Peyer's patch (tissue), 4 donors: Measurements from ENCODE around the gene PRMT2.

Source experiments
- POLR2A ChIP-seq, 2 donors: fragments of 450-650 bp; IDR thresholded peaks; one replicate each; pipeline ENCODE4 v1.5.1; 2017; ENCODE audit warnings: antibody characterized with exemption in 2 of 2, mild to moderate bottlenecking in 2 of 2, moderate library complexity in 2 of 2
- TF ChIP-seq, protein P1 (sequence below), 6 experiments: fragments of 450-650 bp in 4 of 6; fragments of 200-600 bp in 2 of 6; sonication (generic) in 1 of 6; IDR thresholded peaks; one replicate each; pipeline ENCODE4 v1.5.1; 2017 to 2019; ENCODE audit warnings: antibody characterized with exemption in 6 of 6, mild to moderate bottlenecking in 3 of 6, moderate library complexity in 1 of 6

DNA sequence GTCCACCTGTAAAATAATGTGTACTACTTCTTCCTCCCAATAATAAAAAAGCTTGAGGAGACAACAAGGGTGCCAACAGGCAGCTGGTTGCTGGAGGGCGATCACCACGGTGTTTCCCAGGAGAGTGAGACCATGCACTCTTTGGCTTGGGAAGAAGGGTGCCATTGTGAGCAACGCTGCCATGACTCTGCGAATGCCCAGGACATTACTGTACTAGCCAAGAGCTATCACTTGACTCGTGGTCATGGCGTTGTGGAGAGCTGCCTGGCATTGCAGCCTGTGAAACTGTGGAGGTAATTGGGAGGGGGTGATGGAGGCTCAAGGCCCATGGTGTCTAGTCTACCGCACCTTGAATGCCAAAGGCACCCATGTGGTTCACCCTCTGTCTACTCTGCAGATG, 14.6 kb upstream of the PRMT2 start:
- TF ChIP-seq, protein P1, sequence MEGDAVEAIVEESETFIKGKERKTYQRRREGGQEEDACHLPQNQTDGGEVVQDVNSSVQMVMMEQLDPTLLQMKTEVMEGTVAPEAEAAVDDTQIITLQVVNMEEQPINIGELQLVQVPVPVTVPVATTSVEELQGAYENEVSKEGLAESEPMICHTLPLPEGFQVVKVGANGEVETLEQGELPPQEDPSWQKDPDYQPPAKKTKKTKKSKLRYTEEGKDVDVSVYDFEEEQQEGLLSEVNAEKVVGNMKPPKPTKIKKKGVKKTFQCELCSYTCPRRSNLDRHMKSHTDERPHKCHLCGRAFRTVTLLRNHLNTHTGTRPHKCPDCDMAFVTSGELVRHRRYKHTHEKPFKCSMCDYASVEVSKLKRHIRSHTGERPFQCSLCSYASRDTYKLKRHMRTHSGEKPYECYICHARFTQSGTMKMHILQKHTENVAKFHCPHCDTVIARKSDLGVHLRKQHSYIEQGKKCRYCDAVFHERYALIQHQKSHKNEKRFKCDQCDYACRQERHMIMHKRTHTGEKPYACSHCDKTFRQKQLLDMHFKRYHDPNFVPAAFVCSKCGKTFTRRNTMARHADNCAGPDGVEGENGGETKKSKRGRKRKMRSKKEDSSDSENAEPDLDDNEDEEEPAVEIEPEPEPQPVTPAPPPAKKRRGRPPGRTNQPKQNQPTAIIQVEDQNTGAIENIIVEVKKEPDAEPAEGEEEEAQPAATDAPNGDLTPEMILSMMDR (IDR thresholded peaks at IDR 0.05): no peak
- TF ChIP-seq POLR2A (IDR thresholded peaks at IDR 0.05): no peak
